ENCODE data around the gene BCAS4.

BCAS4 gene

GRCh38 chr20:50756447-50756846, 38.4 kb upstream of the BCAS4 start:
- no peak for TF ChIP-seq CTCF (IDR thresholded peaks at IDR 0.05)

- no peak for TF ChIP-seq CTCF (IDR thresholded peaks at IDR 0.05)
These were observed 36.4 kb upstream of the BCAS4 start for GRCh38 chr20:50758469-50758868.

- no peak for TF ChIP-seq CTCF (IDR thresholded peaks at IDR 0.05)
These were observed 35.9 kb upstream of the BCAS4 start for GRCh38 chr20:50758992-50759391.

GRCh38 chr20:50759678-50760077, 35.2 kb upstream of the BCAS4 start:
- TF ChIP-seq CTCF (IDR thresholded peaks at IDR 0.05): no peak

GRCh38 chr20:50762045-50762422, 32.8 kb upstream of the BCAS4 start:
- no peak for TF ChIP-seq CTCF (IDR thresholded peaks at IDR 0.05)

GRCh38 chr20:50762435-50763220, 32.2 kb upstream of the BCAS4 start:
- TF ChIP-seq CTCF (IDR thresholded peaks at IDR 0.05): no peak

- no peak for TF ChIP-seq CTCF (IDR thresholded peaks at IDR 0.05)
These were observed 29.2 kb upstream of the BCAS4 start for GRCh38 chr20:50765674-50766073.

Data from LNCAP (cell line).